HG03139 (cell line): ENCODE data around the gene DRP2.
"Not testable (repeated sequence)": the region's sequence is repeated elsewhere in the genome, so short reads cannot be mapped to it uniquely, and the experiment has no call there.

Experiments
- ATAC-seq: cut with Tn5 transposase; IDR thresholded peaks from one replicate; pipeline ENCODE4 v1.9.1; 2021; ENCODE audit not compliant: unreplicated experiment

The DRP2 gene

GRCh38 chrX:101231080-101231479 is 11.5 kb downstream of the DRP2 start:
- no peak for ATAC-seq

GRCh38 chrX:101232316-101232715 is 12.7 kb downstream of the DRP2 start:
- no peak for ATAC-seq

- ATAC-seq: no peak
These were observed 17.5 kb downstream of the DRP2 start for GRCh38 chrX:101237041-101237440.

GRCh38 chrX:101241531-101241930 is 21.9 kb downstream of the DRP2 start:
- no peak for ATAC-seq

- ATAC-seq: no peak
These were observed 33.0 kb downstream of the DRP2 start for GRCh38 chrX:101252634-101253033.

- no peak for ATAC-seq
These were observed 38.1 kb downstream of the DRP2 start for GRCh38 chrX:101257448-101258258.

- no peak for ATAC-seq
These were observed 38.6 kb downstream of the DRP2 start for GRCh38 chrX:101258259-101258581.

- no peak for ATAC-seq
These were observed 40.8 kb downstream of the DRP2 start for GRCh38 chrX:101260435-101260834.

GRCh38 chrX:101262590-101262989 is 43.0 kb downstream of the DRP2 start:
- no peak for ATAC-seq

GRCh38 chrX:101263766-101264165 is 44.2 kb downstream of the DRP2 start:
- no peak for ATAC-seq

- ATAC-seq: no peak
These were observed 46.4 kb downstream of the DRP2 start for GRCh38 chrX:101265869-101266428.

GRCh38 chrX:101274198-101274597 is 54.6 kb downstream of the DRP2 start:
- ATAC-seq: no peak

GRCh38 chrX:101276238-101276637 is 56.7 kb downstream of the DRP2 start:
- no peak for ATAC-seq

GRCh38 chrX:101287402-101287801 is 67.8 kb downstream of the DRP2 start:
- no peak for ATAC-seq

- ATAC-seq: no peak
These were observed 71.5 kb downstream of the DRP2 start, which contains the start of gene TAF7L for GRCh38 chrX:101290957-101291603. TSS of gene TAF7L (minus strand) at chrX:101291334. CDS start at chrX:101287543, 3,791 bp downstream.

- not testable (repeated sequence) for ATAC-seq
These were observed 76.0 kb downstream of the DRP2 start for GRCh38 chrX:101295603-101296002.

GRCh38 chrX:101303790-101304189 is 84.2 kb downstream of the DRP2 start:
- no peak for ATAC-seq
